HL-60 (cell line): Measurements from ENCODE around the gene KCMF1.
A peak's percentile ranks its signal among the peaks of the same experiment; 100 is the strongest.

Source experiments
- CTCF ChIP-seq: IDR thresholded peaks from one replicate; pipeline ENCODE4 v1.5.1; 2011; ENCODE audit warnings: low read length, control low read depth, inconsistent platforms; ENCODE audit not compliant: insufficient read depth
- POLR2AphosphoS5 ChIP-seq: IDR thresholded peaks from 2 replicates; pipeline ENCODE4 v1.6.1; 2012; ENCODE audit warnings: low read depth

DNA sequence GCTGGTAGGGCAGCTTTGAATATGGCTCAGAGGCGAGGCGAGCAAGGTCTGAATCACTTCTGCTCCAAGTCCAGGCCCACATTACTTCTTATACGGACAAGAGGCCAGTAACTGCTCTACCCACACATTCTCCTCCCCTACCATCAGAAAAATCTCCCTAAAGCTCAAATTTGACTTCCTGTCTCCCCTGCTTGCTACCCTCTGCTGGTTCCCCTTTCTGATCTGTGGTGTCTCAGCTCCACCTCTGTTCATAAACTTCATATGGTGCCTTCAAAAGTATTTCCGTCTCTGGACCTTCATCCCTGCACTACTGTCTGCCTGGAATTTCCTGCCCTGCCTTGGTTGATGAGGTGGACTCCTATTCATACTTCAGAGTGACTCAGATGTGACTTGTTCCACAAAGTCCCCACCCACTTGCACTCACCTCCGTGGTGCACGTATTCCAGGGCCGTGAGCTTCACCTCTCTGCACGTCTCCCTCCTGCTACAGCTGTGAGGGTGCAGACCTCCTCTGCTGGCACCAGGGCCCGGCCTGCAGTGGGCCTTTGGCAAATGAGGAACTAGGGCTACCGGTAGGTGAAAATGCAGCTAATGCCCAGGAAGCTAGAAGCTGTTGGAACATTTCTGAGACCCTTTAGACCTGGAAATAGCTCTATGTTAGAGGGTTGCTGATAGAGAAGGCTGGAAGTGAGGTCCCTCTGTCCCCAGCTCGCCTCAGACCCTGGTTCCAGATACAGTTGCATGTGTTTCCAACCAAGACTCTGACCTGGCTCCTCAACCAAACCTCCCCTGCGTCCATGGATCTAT, 24.6 kb upstream of the KCMF1 start:
- TF ChIP-seq CTCF (no peak), POLR2AphosphoS5 (peak; percentile 68; the same call in 1 of the 2 replicates)
